A549 (cell line): ENCODE results near the gene SNTG2. TPM values are rescaled to one million over a fixed set of nuclear protein-coding genes. Genes with fewer than 3 reads are reported as not detected.
A peak's percentile ranks its signal among the peaks of the same experiment; 100 is the strongest.

Source experiments
- ATAC-seq, 2 experiments: fragments of 200-7000 bp in 1 of 2; fragments of >200 bp in 1 of 2; cut with Nextera tagmentation in 1 of 2; cut with Tn5 transposase in 1 of 2; 3 replicates each; pipeline versions ENCODE4 v1.8.0 to v1.9.1; 2018 to 2020; ENCODE audit warnings: mild to moderate bottlenecking in 1 of 2, moderate library complexity in 1 of 2
- CTCF ChIA-PET: fragments of 300-600 bp; sonication (Branson Sonifier 250); formaldehyde crosslinking; extraction: SDS; loops from one replicate; lab custom pipeline; 2021; ENCODE audit warnings: antibody characterized with exemption, inconsistent platforms; lab: Yijun Ruan, JAX
- POLR2A ChIA-PET: fragments of 350-600 bp; formaldehyde crosslinking; extraction: SDS; loops from one replicate; lab custom pipeline; 2021; ENCODE audit warnings: antibody characterized with exemption, inconsistent platforms; lab: Yijun Ruan, JAX
- DNase-seq, 2 experiments: peaks; one replicate each; pipeline versions ENCODE4 v3.0.0 to v3.0.0-alpha.2; 2011 to 2016; ENCODE audit warnings: low read depth in 1 of 2, low spot score in 1 of 2
- FAIRE-seq: peaks from 2 replicates; lab custom pipeline; 2011; peaks lifted over from hg19 to GRCh38; lab: Jason Lieb, UNC
- H3K27ac ChIP-seq, 2 experiments: fragments of >200 bp; sonication (Bioruptor Twin); formaldehyde crosslinking; 3 replicates each; pipeline ENCODE4 v1.5.1; 2016 to 2017
- H3K4me1 ChIP-seq: fragments of >200 bp; sonication (Bioruptor Twin); formaldehyde crosslinking; 3 replicates; pipeline ENCODE4 v1.6.1; 2016
- H3K4me2 ChIP-seq: fragments of >200 bp; sonication (Bioruptor Twin); formaldehyde crosslinking; 3 replicates; pipeline ENCODE4 v1.6.1; 2016
- H3K4me3 ChIP-seq: fragments of >200 bp; sonication (Bioruptor Twin); formaldehyde crosslinking; 3 replicates; pipeline ENCODE4 v1.5.1; 2016
- H3K9me3 ChIP-seq: fragments of >200 bp; sonication (Bioruptor Twin); formaldehyde crosslinking; 3 replicates; pipeline ENCODE4 v1.6.1; 2016
- BCL3 ChIP-seq: fragments of >200 bp; sonication (Bioruptor Twin); formaldehyde crosslinking; IDR thresholded peaks from 3 replicates; pipeline ENCODE4 v1.6.1; 2016
- CBX2 ChIP-seq: fragments of 200-600 bp; sonication (generic); IDR thresholded peaks from 2 replicates; pipeline ENCODE4 v1.6.1; 2016; ENCODE audit warnings: low read depth, mild to moderate bottlenecking, borderline replicate concordance
- CEBPB ChIP-seq, 2 experiments: fragments of >200 bp in 1 of 2; sonication (Bioruptor Twin) in 1 of 2; formaldehyde crosslinking in 1 of 2; IDR thresholded peaks; 2 replicates each; pipeline ENCODE4 v1.6.1; 2012 to 2016
- CHD2 ChIP-seq: fragments of 150-350 bp; IDR thresholded peaks from 2 replicates; pipeline ENCODE4 v1.6.1; 2014; ENCODE audit warnings: low read length; ENCODE audit not compliant: partially characterized antibody
- CTCF ChIP-seq: fragments of >200 bp; sonication (Bioruptor Twin); formaldehyde crosslinking; IDR thresholded peaks from 3 replicates; pipeline ENCODE4 v1.5.1; 2016
- EP300 ChIP-seq, 2 experiments: fragments of >200 bp; sonication (Bioruptor Twin); formaldehyde crosslinking; IDR thresholded peaks; 2 replicates in 1 of 2; 3 replicates in 1 of 2; pipeline ENCODE4 v1.6.1; 2016 to 2017
- FOSB ChIP-seq: fragments of 250-450 bp; sonication (Bioruptor Pico); IDR thresholded peaks from 2 replicates; pipeline ENCODE4 v1.5.0; 2020; ENCODE audit warnings: mild to moderate bottlenecking, moderate library complexity
- FOXS1 ChIP-seq: fragments of 250-450 bp; sonication (Bioruptor Pico); IDR thresholded peaks from 2 replicates; pipeline ENCODE4 v1.5.0; 2020; ENCODE audit warnings: mild to moderate bottlenecking, moderate library complexity
- GATA3 ChIP-seq: IDR thresholded peaks from 2 replicates; pipeline ENCODE4 v1.6.1; 2012; ENCODE audit warnings: borderline replicate concordance
- HOXA7 ChIP-seq: fragments of 250-450 bp; sonication (Bioruptor Pico); IDR thresholded peaks from 2 replicates; pipeline ENCODE4 v1.5.0; 2020; ENCODE audit warnings: mild to moderate bottlenecking, moderate library complexity
- JUNB ChIP-seq: fragments of >200 bp; sonication (Bioruptor Twin); formaldehyde crosslinking; IDR thresholded peaks from 2 replicates; pipeline ENCODE4 v1.6.1; 2016
- KDM1A ChIP-seq: fragments of 200-600 bp; sonication (generic); IDR thresholded peaks from 2 replicates; pipeline ENCODE4 v1.6.1; 2016; ENCODE audit warnings: low read depth, mild to moderate bottlenecking
- KDM5A ChIP-seq: fragments of 200-600 bp; sonication (generic); IDR thresholded peaks from 2 replicates; pipeline ENCODE4 v1.6.1; 2016; ENCODE audit warnings: antibody characterized with exemption, mild to moderate bottlenecking
- MAFK ChIP-seq: fragments of 450-650 bp; IDR thresholded peaks from 2 replicates; pipeline ENCODE4 v1.6.1; 2014; ENCODE audit not compliant: partially characterized antibody
- MAZ ChIP-seq: fragments of 150-350 bp; IDR thresholded peaks from 2 replicates; pipeline ENCODE4 v1.6.1; 2014; ENCODE audit warnings: antibody characterized with exemption, low read depth, low read length, borderline replicate concordance
- PHF8 ChIP-seq: fragments of 200-600 bp; sonication (generic); IDR thresholded peaks from 2 replicates; pipeline ENCODE4 v1.6.1; 2016; ENCODE audit warnings: low read depth, mild to moderate bottlenecking, antibody characterized with exemption, moderate library complexity, borderline replicate concordance
- POLR2A ChIP-seq: IDR thresholded peaks from 2 replicates; pipeline ENCODE4 v1.6.1; 2012; ENCODE audit warnings: mild to moderate bottlenecking, low read length
- POLR2AphosphoS2 ChIP-seq: conservative IDR thresholded peaks from 2 replicates; pipeline ENCODE4 v1.6.1; 2012; ENCODE audit warnings: low read length, improper control_type of control experiment, inconsistent platforms
- RARB ChIP-seq: fragments of 250-450 bp; sonication (Bioruptor Pico); IDR thresholded peaks from 2 replicates; pipeline ENCODE4 v1.8.0; 2021; ENCODE audit warnings: mild to moderate bottlenecking, moderate library complexity
- REST ChIP-seq: fragments of 200-600 bp; sonication (generic); IDR thresholded peaks from 2 replicates; pipeline ENCODE4 v1.6.1; 2016; ENCODE audit warnings: antibody characterized with exemption, mild to moderate bottlenecking, moderate library complexity
- RFX5 ChIP-seq: fragments of 450-650 bp; IDR thresholded peaks from 2 replicates; pipeline ENCODE4 v1.7.1; 2014; ENCODE audit warnings: antibody characterized with exemption, mild to moderate bottlenecking, moderate library complexity
- RNF2 ChIP-seq: fragments of 200-600 bp; sonication (generic); IDR thresholded peaks from 2 replicates; pipeline ENCODE4 v1.6.1; 2016; ENCODE audit warnings: low read depth, mild to moderate bottlenecking, antibody characterized with exemption, moderate library complexity, borderline replicate concordance
- ZSCAN20 ChIP-seq: fragments of 250-450 bp; sonication (Bioruptor Pico); IDR thresholded peaks from 2 replicates; pipeline ENCODE4 v1.8.0; 2022; ENCODE audit warnings: mild to moderate bottlenecking, moderate library complexity
- WGBS: methylation state at CpG from one replicate; pipeline ENCODE4 v1.1.6; 2017; ENCODE audit errors: missing lambda C conversion rate; 5-methylcytosine and 5-hydroxymethylcytosine counted together
- polyA plus RNA-seq, 4 experiments: library from polyadenylated mRNA; depleted of rRNA in 3 of 4; stranded (reverse); fragments of >200 nt; fragmentation: RNase III in 1 of 4; extraction: RNeasy Plus Mini Kit Qiagen cat#74134 plus additional on column Dnase treatment in 1 of 4; gene quantifications; 2 replicates in 3 of 4; 3 replicates in 1 of 4; pipeline ENCODE4 v1.2.3, GENCODE V29; 2011 to 2017
- TF ChIP-seq, protein P1 (sequence below): IDR thresholded peaks from 2 replicates; pipeline ENCODE4 v1.6.1; 2012

The SNTG2 gene
- polyA plus RNA-seq, 2 of the 4 experiments (the other 2 are of a cell fraction) = not detected

- CTCF ChIA-PET = no interaction called here
- Histone ChIP-seq H3K4me3 (no peak overlapping the region), H3K27ac (no peak overlapping the region), H3K4me1 (no peaks in the 10 kb centered on the region)
- POLR2A ChIA-PET = no interaction called here
- TF ChIP-seq HOXA7 (CRISPR knock-in tag) (no peak), RFX5 (no peak), PHF8 (no peak), CTCF (no peak), MAFK (peak; percentile 41), RARB (no peak), REST (no peak)
- TF ChIP-seq, all 56 proteins: peak for 1
- FAIRE-seq = no peak
- ATAC-seq = no peak
- Histone ChIP-seq H3K9me3 (0 out of 3 replicates have a peak, but pooled peaks cover 6% of the 10 kb centered on the region), H3K4me2 (no peak overlapping the region)
- WGBS = 23% methylated on average over 18 of the region's 18 CpGs
- DNase-seq = no peak
Measured at GRCh38 chr2:1208522-1208921, 257.9 kb downstream of the SNTG2 start.

DNA sequence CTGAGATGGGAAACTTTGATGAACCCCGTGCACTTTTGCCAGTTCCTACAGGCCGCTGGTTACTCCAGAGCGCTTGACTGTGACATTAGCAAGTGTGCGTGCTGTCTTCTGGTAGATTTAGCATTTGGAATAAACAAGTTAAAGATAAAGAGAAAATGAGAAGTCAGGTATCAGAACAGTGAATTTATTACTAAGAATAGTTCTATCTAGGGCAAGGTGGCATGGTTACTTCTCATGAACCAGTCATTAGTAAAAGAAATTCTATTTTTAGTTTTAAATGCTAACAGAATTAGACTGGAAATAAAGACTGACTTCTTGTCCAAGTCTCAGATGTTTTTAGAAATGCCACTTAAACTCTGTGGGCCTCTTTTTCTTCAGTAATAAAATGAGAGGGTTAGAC, 258.6 kb downstream of the SNTG2 start:
- no peak overlapping the region for H3K4me3 ChIP-seq
- no peak overlapping the region for H3K27ac ChIP-seq
- POLR2A ChIA-PET = no interaction called here
- TF ChIP-seq POLR2AphosphoS2 (no peak), MAZ (no peak)
- FAIRE-seq (no peak), DNase-seq (no peak), ATAC-seq (no peak)
- CTCF ChIA-PET = no interaction called here
- H3K4me1 ChIP-seq = no peaks in the 10 kb centered on the region
- WGBS = 14% methylated on average over 4 of the region's 4 CpGs
- H3K9me3 ChIP-seq = 0 out of 3 replicates have a peak, but pooled peaks cover 6% of the 10 kb centered on the region
- H3K4me2 ChIP-seq = no peak overlapping the region

GRCh38 chr2:1209761-1210160, 259.1 kb downstream of the SNTG2 start:
- no peak for ATAC-seq
- POLR2A ChIA-PET = no interaction called here

GRCh38 chr2:1210352-1210751, 259.7 kb downstream of the SNTG2 start:
- ATAC-seq = no peak
- WGBS = 18% methylated on average over 3 of the region's 3 CpGs
- FAIRE-seq = no peak
- H3K4me1 ChIP-seq = no peaks in the 10 kb centered on the region
- ChIA-PET CTCF (no interaction called here), POLR2A (no interaction called here)
- no peak overlapping the region for H3K27ac ChIP-seq
- no peak overlapping the region for H3K4me3 ChIP-seq
- H3K4me2 ChIP-seq = no peak overlapping the region
- no peak for DNase-seq
- H3K9me3 ChIP-seq = peaks cover 13% of the 10 kb centered on the region; the same call in 1 of the 3 replicates
- TF ChIP-seq FOXS1 (no peak), EP300 (IDR thresholded peaks at IDR 0.05) (no peak), BCL3 (no peak), KDM5A (no peak), REST (no peak)
- TF ChIP-seq, protein P1, sequence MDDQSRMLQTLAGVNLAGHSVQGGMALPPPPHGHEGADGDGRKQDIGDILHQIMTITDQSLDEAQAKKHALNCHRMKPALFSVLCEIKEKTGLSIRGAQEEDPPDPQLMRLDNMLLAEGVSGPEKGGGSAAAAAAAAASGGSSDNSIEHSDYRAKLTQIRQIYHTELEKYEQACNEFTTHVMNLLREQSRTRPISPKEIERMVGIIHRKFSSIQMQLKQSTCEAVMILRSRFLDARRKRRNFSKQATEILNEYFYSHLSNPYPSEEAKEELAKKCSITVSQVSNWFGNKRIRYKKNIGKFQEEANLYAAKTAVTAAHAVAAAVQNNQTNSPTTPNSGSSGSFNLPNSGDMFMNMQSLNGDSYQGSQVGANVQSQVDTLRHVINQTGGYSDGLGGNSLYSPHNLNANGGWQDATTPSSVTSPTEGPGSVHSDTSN = no peak
- TF ChIP-seq, all 56 proteins: peak for 0

More at GRCh38 chr2:1209761-1210160, 259.1 kb downstream of the SNTG2 start:
- Histone ChIP-seq H3K9me3 (peaks cover 8% of the 10 kb centered on the region; the same call in 1 of the 3 replicates), H3K27ac (no peak overlapping the region), H3K4me1 (no peaks in the 10 kb centered on the region), H3K4me3 (no peak overlapping the region), H3K4me2 (no peak overlapping the region)
- 17% methylated on average over 3 of the region's 3 CpGs for WGBS
- no peak for DNase-seq
- CTCF ChIA-PET = no interaction called here
- FAIRE-seq = no peak
- TF ChIP-seq PHF8 (no peak), POLR2AphosphoS2 (no peak), ZSCAN20 (CRISPR knock-in tag) (no peak), CHD2 (no peak), GATA3 (no peak), KDM1A (no peak), JUNB (no peak), FOSB (CRISPR knock-in tag) (no peak), CBX2 (no peak), CEBPB (IDR thresholded peaks at IDR 0.05) (no peak), RNF2 (no peak), POLR2A (no peak)
- TF ChIP-seq, all 56 proteins: peak for 0
